GM20000 (cell line): ENCODE data around the gene LONRF3.

ENCODE experiments used
- DNase-seq: peaks from one replicate; pipeline ENCODE4 v3.0.0; 2012; ENCODE audit warnings: low spot score
- TF ChIP-seq, protein P1 (sequence below): IDR thresholded peaks from 2 replicates; pipeline ENCODE4 v1.5.1; 2012; ENCODE audit warnings: mild to moderate bottlenecking, control low read depth; ENCODE audit errors: extremely low read depth, missing control alignments

LONRF3 gene

DNA sequence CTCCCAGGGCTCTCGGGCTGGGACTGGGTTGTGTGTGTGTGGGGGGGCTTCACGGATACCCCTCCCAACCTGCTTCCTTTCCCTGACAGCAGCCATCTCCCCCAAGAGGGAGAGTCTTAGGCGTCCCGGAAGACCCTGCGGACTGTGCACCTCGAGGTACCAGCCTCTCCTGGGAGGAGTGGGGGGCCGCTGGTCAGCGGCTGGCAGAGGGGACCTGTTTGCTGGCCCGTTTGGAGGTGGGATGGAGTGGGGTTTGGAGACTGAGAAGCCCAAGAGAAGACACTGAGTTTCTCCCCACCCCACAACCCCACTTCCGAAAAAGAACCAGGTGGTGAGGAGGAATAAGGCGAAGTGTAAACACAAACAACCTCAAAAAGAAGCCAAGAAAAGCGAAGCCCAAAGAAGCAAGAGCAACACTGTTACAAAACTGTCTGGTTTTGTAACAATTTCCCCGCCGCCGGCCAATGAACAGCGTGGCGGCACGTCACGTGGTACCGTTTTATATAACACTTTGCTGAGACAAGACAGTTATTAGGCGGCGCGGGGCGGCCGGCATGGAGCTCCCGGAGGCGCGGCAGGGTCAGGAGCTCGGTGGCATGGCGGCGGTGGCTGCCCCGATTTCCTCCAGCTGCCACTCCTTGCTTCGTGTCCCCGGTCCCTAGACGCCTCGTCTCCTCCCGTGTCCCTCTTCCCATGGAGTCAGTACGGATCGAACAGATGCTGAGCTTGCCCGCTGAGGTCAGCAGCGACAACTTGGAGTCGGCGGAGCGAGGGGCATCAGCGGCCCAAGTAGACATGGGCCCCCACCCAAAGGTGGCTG, at the start of gene LONRF3:
LONRF3 (plus strand) TSS at position 531 of the 820 bp plus-strand sequence; CDS start at position 694, 163 bp downstream.
- TF ChIP-seq, protein P1, sequence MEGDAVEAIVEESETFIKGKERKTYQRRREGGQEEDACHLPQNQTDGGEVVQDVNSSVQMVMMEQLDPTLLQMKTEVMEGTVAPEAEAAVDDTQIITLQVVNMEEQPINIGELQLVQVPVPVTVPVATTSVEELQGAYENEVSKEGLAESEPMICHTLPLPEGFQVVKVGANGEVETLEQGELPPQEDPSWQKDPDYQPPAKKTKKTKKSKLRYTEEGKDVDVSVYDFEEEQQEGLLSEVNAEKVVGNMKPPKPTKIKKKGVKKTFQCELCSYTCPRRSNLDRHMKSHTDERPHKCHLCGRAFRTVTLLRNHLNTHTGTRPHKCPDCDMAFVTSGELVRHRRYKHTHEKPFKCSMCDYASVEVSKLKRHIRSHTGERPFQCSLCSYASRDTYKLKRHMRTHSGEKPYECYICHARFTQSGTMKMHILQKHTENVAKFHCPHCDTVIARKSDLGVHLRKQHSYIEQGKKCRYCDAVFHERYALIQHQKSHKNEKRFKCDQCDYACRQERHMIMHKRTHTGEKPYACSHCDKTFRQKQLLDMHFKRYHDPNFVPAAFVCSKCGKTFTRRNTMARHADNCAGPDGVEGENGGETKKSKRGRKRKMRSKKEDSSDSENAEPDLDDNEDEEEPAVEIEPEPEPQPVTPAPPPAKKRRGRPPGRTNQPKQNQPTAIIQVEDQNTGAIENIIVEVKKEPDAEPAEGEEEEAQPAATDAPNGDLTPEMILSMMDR = no peak
- peak; percentile 22 for DNase-seq

- DNase-seq = no peak
- TF ChIP-seq, protein P1 = no peak
Measured at GRCh38 chrX:118928151-118928550, 46.3 kb upstream of the LONRF3 start.

DNA sequence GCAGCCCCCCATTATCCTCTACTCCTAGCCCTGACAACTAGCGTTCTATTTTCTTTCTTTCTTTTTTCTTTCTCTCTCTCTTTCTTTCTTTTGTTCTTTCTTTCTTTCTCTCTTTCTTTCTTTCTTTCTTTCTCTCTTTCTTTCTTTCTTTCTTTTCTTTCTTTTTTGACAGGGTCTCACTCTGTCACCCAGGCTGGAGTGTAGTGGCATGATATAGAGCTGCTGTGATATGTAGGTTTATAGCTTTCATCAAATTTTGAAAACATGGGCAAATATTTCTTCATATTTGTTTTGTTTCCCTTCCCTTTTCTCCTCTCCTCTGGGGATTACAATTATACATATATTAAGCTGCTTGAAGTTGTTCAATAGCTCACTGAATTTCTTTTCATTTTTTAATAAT, 39.1 kb upstream of the LONRF3 start:
- DNase-seq = no peak
- TF ChIP-seq, protein P1 = no peak

- no peak for DNase-seq
- TF ChIP-seq, protein P1 = no peak
Measured at GRCh38 chrX:118941147-118941546, 33.3 kb upstream of the LONRF3 start.

- no peak for DNase-seq
- TF ChIP-seq, protein P1 = no peak
Measured at GRCh38 chrX:118943102-118943501, 31.3 kb upstream of the LONRF3 start.

DNA sequence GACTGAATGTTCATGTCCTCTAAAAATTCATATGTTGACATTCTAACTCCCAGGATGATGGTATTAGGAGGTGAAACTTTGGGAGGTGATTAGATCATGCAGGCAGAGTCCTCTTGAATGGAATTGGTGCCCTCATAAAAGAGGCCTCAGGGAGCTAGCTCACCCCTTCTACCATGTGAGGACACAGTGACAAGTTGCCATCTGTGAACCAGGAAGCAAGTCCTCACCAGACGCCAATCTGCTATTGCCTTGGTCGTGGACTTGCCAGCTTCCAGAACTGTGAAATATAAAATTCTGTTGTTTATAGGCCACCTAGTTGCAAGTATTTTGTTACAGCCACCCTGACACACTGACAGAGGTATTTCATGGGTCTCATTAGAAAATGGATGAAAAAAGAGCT, 28.5 kb upstream of the LONRF3 start:
- TF ChIP-seq, protein P1 = no peak
- no peak for DNase-seq

- TF ChIP-seq, protein P1 = no peak
- DNase-seq = no peak
Measured at GRCh38 chrX:118948270-118948669, 26.1 kb upstream of the LONRF3 start.
